H1 (cell line): ENCODE results near the gene MRPL40. TPM values are rescaled to one million over a fixed set of nuclear protein-coding genes. Genes with fewer than 3 reads are reported as not detected.

Source experiments
- BACH1 ChIP-seq: IDR thresholded peaks from 2 replicates; pipeline ENCODE4 v1.6.1; 2012; ENCODE audit warnings: low read length, improper control_type of control experiment
- POLR2AphosphoS5 ChIP-seq: IDR thresholded peaks from 2 replicates; pipeline ENCODE4 v1.6.1; 2011; ENCODE audit warnings: low read depth, low read length
- TBP ChIP-seq: IDR thresholded peaks from 2 replicates; pipeline ENCODE4 v1.6.1; 2011; ENCODE audit warnings: low read depth, low read length, improper control_type of control experiment
- polyA plus RNA-seq, 7 experiments: library from polyadenylated mRNA; depleted of rRNA in 3 of 7; stranded (reverse) in 5 of 7; unstranded in 2 of 7; fragments of >200 nt in 5 of 7; fragments of 200-250 nt in 2 of 7; gene quantifications; 1 replicate in 5 of 7; 2 replicates in 1 of 7; 4 replicates in 1 of 7; pipeline versions ENCODE4 v1.2.1 to v1.2.3, GENCODE V29; 2011 to 2013; ENCODE audit warnings: missing spikeins in 2 of 7, mixed read lengths in 2 of 7
- total RNA-seq: library from RNA; stranded (reverse); fragmentation: NEBNext Ultra II Directional; extraction: Animal tissue kit (Norgen Biotek cat#: 25700); gene quantifications from 2 replicates; pipeline ENCODE4 v1.2.1, GENCODE V29; 2021

Gene MRPL40
- total and polyA plus RNA-seq, 2 of the 8 experiments (the other 6 are each of a cell fraction or from before 2014, with no cell fraction given), result 12.4 to 14.5 TPM

- TF ChIP-seq TBP (no peak), BACH1 (no peak), POLR2AphosphoS5 (no peak)
- TF ChIP-seq, all 59 proteins: peak for 0
Measured at GRCh38 chr22:19396561-19396933, 35.8 kb upstream of the MRPL40 start (continued).
